Sigmoid colon (tissue), 7 donors: ENCODE measurements around the gene VIPR2. TPM values are rescaled to one million over a fixed set of nuclear protein-coding genes. Genes with fewer than 3 reads are reported as not detected.

Source experiments
- DNase-seq: peaks from one replicate; pipeline ENCODE4 v3.0.0-alpha.2; 2019
- H3K27ac ChIP-seq, 4 donors: fragments of 200-600 bp; sonication (generic); one replicate each; pipeline ENCODE4 v1.5.1; 2016 to 2019; ENCODE audit warnings: mild to moderate bottlenecking in 1 of 4
- H3K27me3 ChIP-seq, 3 donors: fragments of 200-600 bp; sonication (generic); one replicate each; pipeline ENCODE4 v1.5.1; 2019; ENCODE audit warnings: mild to moderate bottlenecking in 1 of 3
- H3K36me3 ChIP-seq, 4 donors: fragments of 200-600 bp; sonication (generic); one replicate each; pipeline ENCODE4 v1.5.1; 2016 to 2019
- H3K4me1 ChIP-seq, 4 donors: fragments of 200-600 bp; sonication (generic); one replicate each; pipeline ENCODE4 v1.5.1; 2017 to 2019
- H3K4me3 ChIP-seq, 4 donors: fragments of 200-600 bp; sonication (generic); one replicate each; pipeline ENCODE4 v1.5.1; 2017 to 2019; ENCODE audit warnings: mild to moderate bottlenecking in 2 of 4, moderate library complexity in 1 of 4
- H3K9me3 ChIP-seq, 4 donors: fragments of 200-600 bp in 3 of 4; sonication (generic) in 3 of 4; one replicate each; pipeline versions ENCODE4 v1.5.1 to v1.6.1; 2013 to 2019
- EP300 ChIP-seq, 4 donors: sonication (generic); formaldehyde crosslinking; IDR thresholded peaks; one replicate each; pipeline ENCODE4 v1.6.1; 2017; ENCODE audit warnings: antibody characterized with exemption in 4 of 4
- POLR2A ChIP-seq, 2 donors: fragments of 450-650 bp; IDR thresholded peaks; one replicate each; pipeline ENCODE4 v1.6.1; 2016; ENCODE audit warnings: antibody characterized with exemption in 2 of 2, mild to moderate bottlenecking in 2 of 2, moderate library complexity in 2 of 2
- POLR2AphosphoS5 ChIP-seq, 4 donors: sonication (generic); formaldehyde crosslinking; IDR thresholded peaks; one replicate each; pipeline ENCODE4 v1.6.1; 2017; ENCODE audit warnings: antibody characterized with exemption in 4 of 4
- WGBS, 2 donors: extraction: QIAGEN DNeasy Blood & Tissue Kit; methylation state at CpG; one replicate each; pipeline ENCODE4 v1.1.7; 2013; 5-methylcytosine and 5-hydroxymethylcytosine counted together
- intact Hi-C: fragments of 100-400 bp; cut with DNase I; formaldehyde crosslinking; loops from one replicate; pipeline ENCODE4 v1.15.1; 2023
- polyA plus RNA-seq, 3 donors: library from polyadenylated mRNA; stranded (reverse); fragments of 200-250 nt; gene quantifications; one replicate each; pipeline ENCODE4 v1.2.3, GENCODE V29; 2013
- total RNA-seq, 4 donors: library from RNA; depleted of rRNA; stranded (reverse); fragments of >200 nt; gene quantifications; one replicate each; pipeline ENCODE4 v1.1.0, GENCODE V29; 2016
- TF ChIP-seq, protein P1 (sequence below), 4 experiments: fragments of 450-650 bp in 3 of 4; fragments of 200-600 bp in 1 of 4; IDR thresholded peaks; one replicate each; pipeline ENCODE4 v1.5.1; 2016 to 2019; ENCODE audit warnings: antibody characterized with exemption in 4 of 4, mild to moderate bottlenecking in 3 of 4, moderate library complexity in 2 of 4
- donor health status: healthy with polysubstance abuse.
- donor health status: Bipolar disorder and iron deficiency.
- donor health status: healthy.

Gene VIPR2
- total and polyA plus RNA-seq, 7 donors = 0.23 to 21.4 (median 11.7) TPM

DNA sequence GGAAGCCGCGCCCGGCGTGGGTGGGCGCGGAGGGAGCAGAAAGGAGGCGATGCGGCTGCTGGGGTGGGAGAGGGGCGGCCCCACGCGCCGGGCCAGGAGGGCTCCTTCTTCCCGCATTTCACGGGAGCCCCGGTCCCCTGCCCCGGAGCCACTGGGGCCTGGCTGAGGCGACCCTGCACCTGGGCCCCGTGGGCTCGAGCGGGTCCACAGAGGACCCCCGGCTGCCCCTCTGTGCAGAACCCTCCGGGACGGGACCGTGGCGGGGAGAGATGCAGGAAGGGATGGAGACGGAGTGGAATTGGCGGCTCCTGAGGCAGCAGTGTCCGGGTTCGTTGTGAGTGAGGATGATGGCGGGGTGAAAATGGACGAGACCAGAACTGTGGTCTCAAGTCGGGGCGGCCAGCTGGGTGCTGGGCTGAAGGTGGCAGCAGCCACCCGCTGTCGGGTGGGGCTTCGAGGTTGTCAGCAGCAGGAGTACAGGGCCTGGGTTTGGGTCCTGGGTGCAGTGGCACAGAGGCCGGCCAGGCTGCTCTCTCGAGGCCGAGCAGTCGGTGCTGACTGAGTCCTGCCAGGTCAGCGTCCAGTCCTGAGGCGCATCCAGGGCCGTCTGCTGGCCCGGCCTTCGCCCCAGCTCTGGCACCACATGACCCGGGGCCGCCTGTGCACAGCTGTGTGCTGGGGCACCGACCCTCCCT lies 80.4 kb downstream of the VIPR2 start:
- Histone ChIP-seq H3K9me3 (no peaks in the 10 kb centered on the region), H3K36me3 (no peaks in the 10 kb centered on the region), H3K4me3 (no peak overlapping the region), H3K27me3 (no peaks in the 10 kb centered on the region), H3K27ac (no peak overlapping the region), H3K4me1 (peaks cover 0 to 18% (median 16%) of the 10 kb centered on the region in 4 donors)
- intact Hi-C loops = no loop called here
- WGBS, 2 donors = 90 to 91% methylated on average over 48 of the region's 48 CpGs
- TF ChIP-seq EP300 (IDR thresholded peaks at IDR 0.05) = no peak
- TF ChIP-seq, protein P1, sequence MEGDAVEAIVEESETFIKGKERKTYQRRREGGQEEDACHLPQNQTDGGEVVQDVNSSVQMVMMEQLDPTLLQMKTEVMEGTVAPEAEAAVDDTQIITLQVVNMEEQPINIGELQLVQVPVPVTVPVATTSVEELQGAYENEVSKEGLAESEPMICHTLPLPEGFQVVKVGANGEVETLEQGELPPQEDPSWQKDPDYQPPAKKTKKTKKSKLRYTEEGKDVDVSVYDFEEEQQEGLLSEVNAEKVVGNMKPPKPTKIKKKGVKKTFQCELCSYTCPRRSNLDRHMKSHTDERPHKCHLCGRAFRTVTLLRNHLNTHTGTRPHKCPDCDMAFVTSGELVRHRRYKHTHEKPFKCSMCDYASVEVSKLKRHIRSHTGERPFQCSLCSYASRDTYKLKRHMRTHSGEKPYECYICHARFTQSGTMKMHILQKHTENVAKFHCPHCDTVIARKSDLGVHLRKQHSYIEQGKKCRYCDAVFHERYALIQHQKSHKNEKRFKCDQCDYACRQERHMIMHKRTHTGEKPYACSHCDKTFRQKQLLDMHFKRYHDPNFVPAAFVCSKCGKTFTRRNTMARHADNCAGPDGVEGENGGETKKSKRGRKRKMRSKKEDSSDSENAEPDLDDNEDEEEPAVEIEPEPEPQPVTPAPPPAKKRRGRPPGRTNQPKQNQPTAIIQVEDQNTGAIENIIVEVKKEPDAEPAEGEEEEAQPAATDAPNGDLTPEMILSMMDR (IDR thresholded peaks at IDR 0.05) = no peak
- no peak for TF ChIP-seq POLR2A (IDR thresholded peaks at IDR 0.05)
- no peak for TF ChIP-seq POLR2AphosphoS5 (IDR thresholded peaks at IDR 0.05)
- DNase-seq = no peak

DNA sequence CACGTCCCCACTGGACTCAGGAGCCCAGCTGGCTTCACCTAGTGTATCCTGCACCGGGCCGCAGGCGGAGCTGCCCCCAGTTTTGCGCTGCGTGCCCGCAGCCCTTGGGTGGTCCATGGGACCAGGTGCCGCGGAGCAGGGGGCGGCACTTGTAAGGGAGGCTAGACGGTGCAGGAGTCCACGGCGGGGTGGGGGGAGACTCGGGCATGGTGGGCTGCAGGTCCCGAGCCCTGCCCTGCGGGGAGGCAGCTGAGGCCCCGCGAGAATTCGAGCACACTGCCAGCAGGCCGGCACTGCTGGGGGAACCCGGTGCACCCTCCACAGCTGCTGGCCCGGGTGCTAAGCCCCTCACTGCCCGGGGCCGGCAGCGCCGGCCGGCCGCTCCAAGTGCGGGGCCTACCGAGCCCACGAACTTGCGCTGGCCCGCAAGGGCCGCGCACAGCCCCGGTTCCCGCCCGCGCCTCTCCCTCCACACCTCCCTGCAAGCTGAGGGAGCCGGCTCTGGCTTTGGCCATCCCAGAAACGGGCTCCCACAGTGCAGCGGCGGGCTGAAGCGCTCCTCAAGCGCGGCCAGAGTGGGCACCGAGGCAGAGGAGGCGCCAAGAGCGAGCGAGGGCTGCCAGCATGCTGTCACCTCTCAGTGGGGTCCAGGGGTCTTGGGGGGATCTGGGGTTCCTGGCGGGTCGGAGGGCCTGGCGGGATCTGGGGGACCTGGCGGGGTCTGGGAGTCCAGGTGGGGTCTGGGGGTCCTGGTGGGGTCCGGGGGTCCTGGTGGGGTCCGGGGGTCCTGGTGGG lies 81.4 kb downstream of the VIPR2 start:
- 94% methylated on average over 56 of the region's 56 CpGs for WGBS, 2 donors
- intact Hi-C loops = no loop called here
- Histone ChIP-seq H3K9me3 (no peaks in the 10 kb centered on the region), H3K27me3 (no peaks in the 10 kb centered on the region), H3K27ac (no peak overlapping the region), H3K4me1 (peaks cover 0 to 10% (median 7%) of the 10 kb centered on the region in 4 donors), H3K4me3 (no peak overlapping the region), H3K36me3 (no peaks in the 10 kb centered on the region)
- no peak for DNase-seq
- no peak for TF ChIP-seq POLR2A (IDR thresholded peaks at IDR 0.05)
- TF ChIP-seq, protein P1 (IDR thresholded peaks at IDR 0.05) = no peak
- TF ChIP-seq POLR2AphosphoS5 (IDR thresholded peaks at IDR 0.05) = no peak
- TF ChIP-seq EP300 (IDR thresholded peaks at IDR 0.05) = no peak

DNA sequence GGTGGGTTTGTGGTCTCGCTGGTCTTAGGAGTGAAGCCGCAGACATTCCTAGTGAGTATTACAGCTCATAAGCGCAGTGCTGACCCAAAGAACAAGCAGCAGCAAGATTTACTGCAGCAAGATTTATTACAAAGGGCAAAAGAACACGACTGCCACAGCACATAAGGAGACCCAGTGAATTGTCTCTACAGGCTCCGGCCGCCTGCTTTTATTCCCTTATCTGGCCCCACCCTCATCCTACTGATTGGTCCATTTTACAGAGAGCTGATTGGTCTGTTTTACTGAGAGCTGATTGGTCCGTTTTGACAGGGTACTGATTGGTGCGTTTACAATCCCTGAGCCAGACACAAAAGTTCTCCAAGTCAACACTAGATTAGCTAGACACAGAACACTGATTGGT lies 82.1 kb downstream of the VIPR2 start:
- intact Hi-C loops = no loop called here
- 84 to 92% methylated on average over 8 of the region's 8 CpGs for WGBS, 2 donors
- Histone ChIP-seq H3K9me3 (no peaks in the 10 kb centered on the region), H3K27ac (no peak overlapping the region), H3K4me3 (no peak overlapping the region), H3K4me1 (peaks cover 0 to 3% (median under 1%) of the 10 kb centered on the region in 4 donors), H3K27me3 (no peaks in the 10 kb centered on the region), H3K36me3 (no peaks in the 10 kb centered on the region)
- no peak for DNase-seq
- TF ChIP-seq POLR2AphosphoS5 (IDR thresholded peaks at IDR 0.05) (no peak), EP300 (IDR thresholded peaks at IDR 0.05) (no peak)
- TF ChIP-seq, protein P1 (IDR thresholded peaks at IDR 0.05) = no peak

DNA sequence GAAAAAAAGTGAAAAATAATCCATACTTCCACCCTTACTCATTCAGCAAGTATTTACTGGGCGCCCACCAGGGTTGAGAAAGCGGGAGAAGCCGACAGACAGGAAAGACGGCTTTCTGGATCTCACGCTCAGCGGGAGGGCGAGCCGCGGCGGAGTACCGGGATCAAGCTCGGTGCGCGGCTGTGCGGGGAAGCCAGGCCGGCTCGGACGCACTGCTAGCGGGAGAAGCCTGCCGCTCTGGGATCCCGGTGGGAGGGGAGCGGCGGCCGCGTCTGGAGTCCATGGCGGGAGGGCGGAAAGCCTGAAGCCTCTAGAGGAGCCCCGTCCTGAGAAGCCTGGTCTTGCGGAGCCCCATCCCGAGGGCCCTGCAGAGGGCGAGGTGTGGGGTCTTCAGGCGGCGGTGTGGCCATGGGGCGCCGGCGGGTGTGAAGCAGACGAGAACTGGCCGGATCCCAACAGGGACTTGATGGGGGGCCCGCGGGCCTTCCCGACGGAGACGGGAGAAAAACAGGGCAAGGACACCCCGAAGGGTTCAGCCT lies 82.9 kb downstream of the VIPR2 start:
- TF ChIP-seq POLR2A (IDR thresholded peaks at IDR 0.05) (no peak), POLR2AphosphoS5 (IDR thresholded peaks at IDR 0.05) (no peak), EP300 (IDR thresholded peaks at IDR 0.05) (no peak)
- TF ChIP-seq, protein P1 (IDR thresholded peaks at IDR 0.05) = no peak
- H3K27me3 ChIP-seq = no peaks in the 10 kb centered on the region
- no peaks in the 10 kb centered on the region for H3K9me3 ChIP-seq
- no peaks in the 10 kb centered on the region for H3K4me1 ChIP-seq
- no peaks in the 10 kb centered on the region for H3K36me3 ChIP-seq
- H3K4me3 ChIP-seq = no peak overlapping the region
- intact Hi-C loops = no loop called here
- WGBS, 2 donors = 55 to 61% methylated on average over 44 of the region's 44 CpGs
- no peak for DNase-seq
- H3K27ac ChIP-seq = no peak overlapping the region
